GM06990 (cell line): Measurements from ENCODE around the gene ACTA1.
"Not testable (repeated sequence)": the region's sequence is repeated elsewhere in the genome, so short reads cannot be mapped to it uniquely, and the experiment has no call there.

ENCODE experiments used
- DNase-seq: peaks from one replicate; pipeline ENCODE4 v3.0.0-alpha.2; 2011; ENCODE audit not compliant: insufficient read length; ENCODE audit errors: extremely low read depth
- H3K27me3 ChIP-seq: replicated peaks from 2 replicates; pipeline ENCODE4 v1.6.0; 2011; ENCODE audit warnings: low read length; ENCODE audit not compliant: control insufficient read depth, insufficient read depth
- H3K36me3 ChIP-seq: 2 replicates; pipeline ENCODE4 v1.5.1; 2011; ENCODE audit warnings: low read length; ENCODE audit not compliant: control insufficient read depth, insufficient read depth
- H3K4me3 ChIP-seq: replicated peaks from 2 replicates; pipeline ENCODE4 v1.5.1; 2011; ENCODE audit warnings: low read depth, mild to moderate bottlenecking, control low read depth, low read length
- TF ChIP-seq, protein P1 (sequence below): IDR thresholded peaks from 2 replicates; pipeline ENCODE4 v1.5.1; 2011; ENCODE audit warnings: low read length, control low read depth, mild to moderate bottlenecking, inconsistent platforms; ENCODE audit not compliant: insufficient read depth, poor library complexity, severe bottlenecking

ACTA1 gene

GRCh38 chr1:229396585-229397206, 37.2 kb downstream of the ACTA1 start:
- Histone ChIP-seq H3K4me3 (no peak overlapping the region), H3K27me3 (no peaks in the 10 kb centered on the region), H3K36me3 (no peaks in the 10 kb centered on the region)
- TF ChIP-seq, protein P1, sequence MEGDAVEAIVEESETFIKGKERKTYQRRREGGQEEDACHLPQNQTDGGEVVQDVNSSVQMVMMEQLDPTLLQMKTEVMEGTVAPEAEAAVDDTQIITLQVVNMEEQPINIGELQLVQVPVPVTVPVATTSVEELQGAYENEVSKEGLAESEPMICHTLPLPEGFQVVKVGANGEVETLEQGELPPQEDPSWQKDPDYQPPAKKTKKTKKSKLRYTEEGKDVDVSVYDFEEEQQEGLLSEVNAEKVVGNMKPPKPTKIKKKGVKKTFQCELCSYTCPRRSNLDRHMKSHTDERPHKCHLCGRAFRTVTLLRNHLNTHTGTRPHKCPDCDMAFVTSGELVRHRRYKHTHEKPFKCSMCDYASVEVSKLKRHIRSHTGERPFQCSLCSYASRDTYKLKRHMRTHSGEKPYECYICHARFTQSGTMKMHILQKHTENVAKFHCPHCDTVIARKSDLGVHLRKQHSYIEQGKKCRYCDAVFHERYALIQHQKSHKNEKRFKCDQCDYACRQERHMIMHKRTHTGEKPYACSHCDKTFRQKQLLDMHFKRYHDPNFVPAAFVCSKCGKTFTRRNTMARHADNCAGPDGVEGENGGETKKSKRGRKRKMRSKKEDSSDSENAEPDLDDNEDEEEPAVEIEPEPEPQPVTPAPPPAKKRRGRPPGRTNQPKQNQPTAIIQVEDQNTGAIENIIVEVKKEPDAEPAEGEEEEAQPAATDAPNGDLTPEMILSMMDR, result no peak
- no peak for DNase-seq

GRCh38 chr1:229394517-229394916, 39.4 kb downstream of the ACTA1 start:
- not testable (repeated sequence) for H3K36me3 ChIP-seq, H3K4me3 ChIP-seq, DNase-seq, H3K27me3 ChIP-seq

GRCh38 chr1:229392936-229393335, 41.0 kb downstream of the ACTA1 start:
- DNase-seq, result no peak
- Histone ChIP-seq H3K27me3 (no peaks in the 10 kb centered on the region), H3K36me3 (no peaks in the 10 kb centered on the region), H3K4me3 (no peak overlapping the region)
- TF ChIP-seq, protein P1, result no peak

- DNase-seq, result no peak
- no peaks in the 10 kb centered on the region for H3K27me3 ChIP-seq
- H3K4me3 ChIP-seq, result no peak overlapping the region
- TF ChIP-seq, protein P1, result no peak
- H3K36me3 ChIP-seq, result no peaks in the 10 kb centered on the region
These were observed 43.8 kb downstream of the ACTA1 start for GRCh38 chr1:229390130-229390529.

DNA sequence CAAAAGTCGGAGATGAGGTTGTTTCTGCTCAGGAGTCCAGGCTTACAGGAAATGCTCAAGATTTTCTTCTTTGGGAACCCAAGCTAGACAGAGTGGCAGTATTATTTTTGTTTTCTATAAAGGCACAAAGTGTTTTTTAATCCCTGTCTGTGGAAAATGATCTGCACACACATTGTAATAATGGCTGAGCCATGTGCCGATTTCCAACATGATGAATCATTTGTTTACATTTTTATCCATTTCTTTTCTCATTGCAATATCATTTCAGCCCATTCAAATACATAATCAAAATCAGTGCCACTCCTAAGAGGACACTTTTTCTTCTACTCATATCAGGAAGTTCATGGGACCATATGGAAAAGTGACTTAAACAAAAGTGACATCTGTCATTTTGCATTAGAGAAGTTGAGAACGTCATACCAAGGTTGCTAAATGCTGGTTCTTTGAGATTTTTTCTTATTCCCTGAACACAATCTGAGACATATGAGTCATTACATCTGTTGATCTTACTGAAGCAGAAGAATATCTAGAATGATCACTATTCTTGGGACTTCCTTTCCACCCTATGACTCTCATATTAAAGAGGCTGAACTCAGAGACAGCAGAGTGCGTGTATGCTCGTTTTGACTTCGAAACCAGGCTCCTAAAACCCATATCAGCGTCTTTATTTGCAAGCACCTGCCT, 44.9 kb downstream of the ACTA1 start:
- TF ChIP-seq, protein P1, result no peak
- DNase-seq, result no peak
- Histone ChIP-seq H3K4me3 (no peak overlapping the region), H3K27me3 (no peaks in the 10 kb centered on the region), H3K36me3 (no peaks in the 10 kb centered on the region)

DNA sequence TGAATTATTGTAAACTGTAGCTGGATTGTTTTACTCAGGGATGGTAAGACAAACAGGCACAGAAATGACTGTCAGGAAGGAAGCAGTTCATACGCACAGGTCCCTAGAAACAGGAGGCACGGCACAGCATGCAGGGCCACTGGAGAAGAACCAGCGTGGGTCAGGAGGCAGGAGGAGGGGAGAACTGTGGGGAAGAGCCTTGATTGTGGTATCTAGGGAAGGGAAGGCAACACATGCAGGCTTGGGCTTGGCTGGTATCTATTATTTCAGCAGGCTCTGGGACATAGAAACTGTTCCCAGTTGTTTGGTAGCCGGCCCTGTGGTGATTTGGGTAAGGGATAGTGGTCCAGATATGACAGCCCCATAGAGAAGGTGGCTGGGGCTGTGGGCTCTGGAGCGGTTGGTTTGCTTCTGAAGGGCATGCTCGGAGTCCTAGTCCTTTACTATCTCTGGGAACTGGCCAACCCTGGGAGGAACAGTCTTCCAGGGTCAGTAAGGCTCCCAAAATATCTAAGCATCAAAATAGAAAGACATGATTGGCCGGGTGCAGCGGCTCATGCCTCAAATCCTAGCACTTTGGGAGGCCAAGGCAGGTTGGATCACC, 47.9 kb downstream of the ACTA1 start:
- Histone ChIP-seq H3K27me3 (no peaks in the 10 kb centered on the region), H3K4me3 (no peak overlapping the region), H3K36me3 (no peaks in the 10 kb centered on the region)
- TF ChIP-seq, protein P1, result no peak
- no peak for DNase-seq
